ENCODE results near the gene ADORA2A. TPM values are rescaled to one million over a fixed set of nuclear protein-coding genes. Genes with fewer than 3 reads are reported as not detected.
A peak's percentile ranks its signal among the peaks of the same experiment; 100 is the strongest.
"Not testable (repeated sequence)": the region's sequence is repeated elsewhere in the genome, so short reads cannot be mapped to it uniquely, and the experiment has no call there.

Gene ADORA2A
- total RNA-seq, 1 donor from 2014 or later = not detected

GRCh38 chr22:24483976-24484545 lies 56.7 kb downstream of the ADORA2A start:
- H3K4me3 ChIP-seq (ENCODE audit: low read depth, low read length) = no peak overlapping the region
- DNase-seq (ENCODE audit: low read depth) = no peak
- TF ChIP-seq CTCF (conservative IDR thresholded peaks at IDR 0.05; ENCODE audit: low read depth, low read length) = no peak

- TF ChIP-seq CTCF (conservative IDR thresholded peaks at IDR 0.05; ENCODE audit: low read depth, low read length) = no peak
- no peak overlapping the region for H3K4me3 ChIP-seq (ENCODE audit: low read depth, low read length)
- DNase-seq (ENCODE audit: low read depth) = no peak
Measured at GRCh38 chr22:24485170-24485569, 57.8 kb downstream of the ADORA2A start.

DNA sequence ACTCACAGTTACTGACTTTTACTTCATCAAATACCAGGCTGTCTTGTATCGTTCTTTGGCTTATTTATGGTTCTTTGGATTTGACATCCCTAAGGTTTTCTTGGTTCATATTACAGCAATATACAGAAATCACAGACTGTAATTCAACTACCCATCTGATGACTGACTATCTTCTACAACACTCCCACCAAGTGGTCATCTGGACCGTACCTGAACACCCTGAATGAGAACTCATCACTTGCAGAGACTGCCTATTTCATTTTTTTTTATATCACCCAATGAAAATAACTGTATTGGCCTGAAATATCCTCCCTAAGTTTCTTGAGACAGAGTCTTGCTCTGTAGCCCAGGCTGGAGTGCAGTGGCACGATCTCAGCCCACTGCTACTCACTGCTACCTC lies 58.2 kb downstream of the ADORA2A start:
- H3K4me3 ChIP-seq (ENCODE audit: low read depth, low read length) = no peak overlapping the region
- no peak for DNase-seq (ENCODE audit: low read depth)
- TF ChIP-seq CTCF (conservative IDR thresholded peaks at IDR 0.05; ENCODE audit: low read depth, low read length) = peak; percentile 23

DNA sequence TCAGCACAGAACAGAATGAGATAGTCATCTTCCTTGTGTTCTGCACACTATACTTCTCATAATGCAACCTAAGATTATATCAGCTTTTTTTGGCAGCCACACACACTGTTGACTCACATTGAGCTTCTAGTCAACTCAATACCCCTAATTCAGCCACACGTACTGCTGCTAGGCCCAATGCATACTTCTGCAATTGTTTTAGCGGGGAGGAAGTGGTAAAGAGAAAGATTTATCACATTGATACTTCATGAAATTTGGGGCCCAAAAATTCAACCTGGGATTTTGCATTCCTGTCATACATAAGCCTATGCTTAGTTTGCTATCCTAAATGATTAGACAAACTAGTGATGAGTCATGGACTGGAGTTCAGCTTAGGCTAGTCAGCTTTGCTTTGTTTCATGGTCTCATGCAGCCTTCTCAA lies 59.1 kb downstream of the ADORA2A start:
- no peak overlapping the region for H3K4me3 ChIP-seq (ENCODE audit: low read depth, low read length)
- no peak for TF ChIP-seq CTCF (conservative IDR thresholded peaks at IDR 0.05; ENCODE audit: low read depth, low read length)
- DNase-seq (ENCODE audit: low read depth) = no peak

DNA sequence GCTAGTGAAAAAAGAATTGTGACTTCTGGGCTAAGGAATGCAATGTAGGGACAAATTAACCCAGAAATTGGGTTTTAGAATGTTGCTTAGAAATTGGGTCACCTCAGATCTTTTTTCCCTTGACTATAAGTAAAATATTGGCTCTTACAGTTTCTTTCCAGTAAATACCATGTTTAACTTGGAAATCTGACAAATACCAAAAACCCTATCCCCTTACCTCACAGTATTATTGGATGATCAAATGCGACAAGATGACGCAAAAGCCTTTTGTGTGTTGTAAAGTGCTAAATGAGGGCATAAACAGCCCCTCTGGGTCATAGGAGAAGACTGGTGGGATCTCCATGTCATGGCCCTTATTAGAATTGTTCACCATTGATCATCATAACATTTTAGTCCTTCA lies 61.6 kb downstream of the ADORA2A start:
- H3K4me3 ChIP-seq (ENCODE audit: low read depth, low read length) = no peak overlapping the region
- DNase-seq (ENCODE audit: low read depth) = no peak
- no peak for TF ChIP-seq CTCF (conservative IDR thresholded peaks at IDR 0.05; ENCODE audit: low read depth, low read length)

DNA sequence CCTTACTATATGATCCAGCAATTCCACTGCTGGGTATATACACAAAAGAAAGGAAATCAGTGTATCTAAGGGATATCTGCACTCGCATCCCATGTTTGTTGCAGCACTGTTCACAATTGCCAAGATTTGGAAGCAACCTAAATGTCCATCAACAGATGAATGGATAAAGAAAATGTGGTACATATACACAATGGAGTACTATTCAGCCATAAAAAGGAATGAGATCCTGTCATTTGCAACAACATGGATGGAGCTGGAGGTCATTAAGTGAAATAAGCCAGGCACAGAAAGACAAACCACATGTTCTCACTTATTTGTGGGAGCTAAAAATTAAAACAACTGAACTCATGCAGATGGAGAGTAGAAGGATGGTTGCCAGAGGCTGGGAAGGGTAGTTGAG lies 62.0 kb downstream of the ADORA2A start:
- DNase-seq (ENCODE audit: low read depth); H3K4me3 ChIP-seq (ENCODE audit: low read depth, low read length): not testable (repeated sequence)

Other genes with a start within 250 kb of the ADORA2A start
- 0.06 and 0.07 TPM in 2 replicates for gene SUSD2, start 246.1 kb upstream of the ADORA2A start, total RNA-seq
- 0.22 and 1.3 TPM in 2 replicates for gene GGT5, start 182.5 kb upstream of the ADORA2A start, total RNA-seq
- 22.7 and 24.3 TPM in 2 replicates for gene SPECC1L, start 156.8 kb upstream of the ADORA2A start, total RNA-seq
- not detected in 2 replicates for gene UPB1, start 67.7 kb downstream of the ADORA2A start, total RNA-seq
- gene GUCD1, start 127.5 kb downstream of the ADORA2A start, total RNA-seq = 102 and 120 TPM in 2 replicates
- gene SNRPD3, start 128.4 kb downstream of the ADORA2A start, total RNA-seq = 219 and 256 TPM in 2 replicates
- 8.9 and 14.1 TPM in 2 replicates for gene LRRC75B, start 165.5 kb downstream of the ADORA2A start, total RNA-seq
- gene GGT1, start 175.6 kb downstream of the ADORA2A start, total RNA-seq = 14.5 and 32.1 TPM in 2 replicates